GM12891 (cell line): ENCODE data around the gene DMXL2.

ENCODE experiments used
- POLR2A ChIP-seq: IDR thresholded peaks from 2 replicates; pipeline ENCODE4 v1.6.1; 2011; ENCODE audit warnings: low read depth, low read length, control low read depth
- POLR2AphosphoS5 ChIP-seq: IDR thresholded peaks from 2 replicates; pipeline ENCODE4 v1.6.1; 2011; ENCODE audit warnings: low read depth, low read length, control low read depth
- POU2F2 ChIP-seq: IDR thresholded peaks from 2 replicates; pipeline ENCODE4 v1.6.1; 2011; ENCODE audit warnings: low read depth, mild to moderate bottlenecking, control low read depth, low read length, moderate library complexity
- SPI1 ChIP-seq: IDR thresholded peaks from 2 replicates; pipeline ENCODE4 v1.6.1; 2011; ENCODE audit warnings: low read depth, low read length, control low read depth
- TAF1 ChIP-seq: IDR thresholded peaks from 2 replicates; pipeline ENCODE4 v1.6.1; 2011; ENCODE audit warnings: low read depth, low read length, control low read depth

DNA sequence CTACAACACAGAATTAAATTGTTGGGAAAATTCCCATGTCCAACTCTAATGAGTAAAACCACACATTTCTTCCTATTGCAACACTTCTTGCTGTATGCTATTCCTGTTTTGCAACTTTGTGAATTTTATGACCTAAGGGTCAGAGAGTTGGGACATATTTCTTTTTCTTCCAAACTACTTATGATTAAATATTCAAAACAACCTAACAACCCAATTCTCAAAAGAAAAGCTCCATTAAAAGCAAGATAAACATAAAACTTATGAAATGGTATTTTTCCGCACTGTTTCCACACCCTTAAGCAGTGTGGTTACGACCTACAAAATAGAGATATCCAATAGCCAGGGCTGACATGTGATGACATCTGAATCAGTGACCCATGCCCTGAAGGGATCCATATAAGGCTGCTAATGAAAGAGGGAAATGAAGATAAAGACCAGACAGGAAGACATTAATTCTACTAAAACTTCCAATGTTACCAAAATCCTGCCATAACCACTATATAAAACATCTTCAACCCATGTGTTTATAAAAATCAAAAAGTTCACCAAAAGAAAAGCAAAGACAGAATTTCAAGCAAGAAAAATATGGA is 45.6 kb downstream of the DMXL2 start:
- TF ChIP-seq POLR2A (no peak), TAF1 (no peak), SPI1 (no peak), POLR2AphosphoS5 (no peak), POU2F2 (no peak)
